Uterus (tissue), 2 donors: Measurements from ENCODE around the gene ALOX5.

Experiments used
- CTCF ChIP-seq, 4 experiments: fragments of 200-600 bp in 2 of 4; fragments of 450-650 bp in 2 of 4; sonication (generic) in 2 of 4; IDR thresholded peaks; one replicate each; pipeline ENCODE4 v1.5.1; 2016 to 2019; ENCODE audit warnings: antibody characterized with exemption in 4 of 4, mild to moderate bottlenecking in 2 of 4, moderate library complexity in 1 of 4
- POLR2A ChIP-seq, 2 donors: fragments of 450-650 bp; IDR thresholded peaks; one replicate each; pipeline ENCODE4 v1.6.1; 2016; ENCODE audit warnings: antibody characterized with exemption in 2 of 2, mild to moderate bottlenecking in 1 of 2, moderate library complexity in 1 of 2

DNA sequence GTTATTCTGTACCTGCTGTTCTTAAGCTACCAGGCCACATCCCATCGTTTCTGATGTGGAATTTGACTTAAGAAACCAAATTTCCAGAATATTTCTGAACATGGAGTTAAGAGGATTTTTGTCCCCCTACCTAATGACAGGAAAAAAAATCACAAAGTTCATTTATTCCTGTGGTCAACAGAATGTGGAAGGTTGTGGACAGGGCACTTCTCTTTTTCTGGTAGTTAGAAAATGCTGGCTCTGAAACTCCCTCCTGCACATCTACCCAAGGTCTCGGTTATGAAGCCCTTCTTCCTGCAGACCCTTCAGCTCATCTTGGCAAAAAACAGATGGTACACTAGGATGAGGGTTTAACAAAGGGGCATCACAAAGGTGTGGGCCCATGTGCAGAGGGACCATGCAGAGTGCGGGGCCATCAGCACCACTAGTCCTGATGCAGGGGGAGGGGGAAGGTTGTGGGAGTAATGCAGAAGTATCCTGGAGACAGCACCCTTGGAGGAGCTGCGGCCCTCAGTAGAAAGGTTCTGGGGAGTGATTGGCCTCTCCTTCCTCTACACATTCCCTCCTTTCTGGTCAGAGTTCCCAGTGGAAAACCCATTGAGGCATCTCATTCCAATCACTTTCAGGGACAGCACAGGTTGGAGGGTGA lies 9.8 kb downstream of the ALOX5 start:
- TF ChIP-seq CTCF (IDR thresholded peaks at IDR 0.05) (no peak), POLR2A (IDR thresholded peaks at IDR 0.05) (no peak)
